ENCODE measurements around the gene RARG.
"Not testable (repeated sequence)": the region's sequence is repeated elsewhere in the genome, so short reads cannot be mapped to it uniquely, and the experiment has no call there.

GRCh38 chr12:53202316-53202715 lies 29.7 kb downstream of the RARG start:
- TF ChIP-seq CTCF, POLR2A (IDR thresholded peaks at IDR 0.05): not testable (repeated sequence)
